HFF-Myc (cell line): ENCODE results near the gene SLC22A12.

Experiments used
- DNase-seq: peaks from one replicate; pipeline ENCODE4 v3.0.0-alpha.2; 2011; ENCODE audit warnings: low read depth; ENCODE audit errors: extremely low read depth
- H3K4me3 ChIP-seq: replicated peaks from 2 replicates; pipeline ENCODE4 v1.5.1; 2011; ENCODE audit warnings: low read depth, mild to moderate bottlenecking, control low read depth, low read length
- TF ChIP-seq, protein P1 (sequence below): IDR thresholded peaks from 2 replicates; pipeline ENCODE4 v1.5.1; 2012; ENCODE audit warnings: mild to moderate bottlenecking, low read depth, low read length, control low read depth; ENCODE audit errors: missing control alignments

The SLC22A12 gene

DNA sequence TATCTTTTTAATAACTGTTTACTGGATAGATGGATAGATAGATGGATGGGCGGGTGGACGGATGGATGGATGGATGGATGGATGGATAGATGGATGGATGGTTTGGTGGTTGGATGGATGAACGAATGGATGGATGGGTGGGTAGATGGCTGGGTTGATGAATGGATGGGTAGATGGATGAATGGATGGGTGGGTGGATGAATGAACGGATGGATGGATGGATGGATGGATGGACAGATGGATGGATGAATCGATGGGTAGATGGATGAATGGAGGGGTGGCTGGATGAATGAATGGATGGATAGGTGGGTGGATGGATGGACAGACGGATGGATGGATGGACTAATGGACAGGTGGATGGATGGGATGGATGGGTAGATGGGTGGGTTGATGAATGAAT, 13.8 kb upstream of the SLC22A12 start:
- no peak for DNase-seq
- TF ChIP-seq, protein P1, sequence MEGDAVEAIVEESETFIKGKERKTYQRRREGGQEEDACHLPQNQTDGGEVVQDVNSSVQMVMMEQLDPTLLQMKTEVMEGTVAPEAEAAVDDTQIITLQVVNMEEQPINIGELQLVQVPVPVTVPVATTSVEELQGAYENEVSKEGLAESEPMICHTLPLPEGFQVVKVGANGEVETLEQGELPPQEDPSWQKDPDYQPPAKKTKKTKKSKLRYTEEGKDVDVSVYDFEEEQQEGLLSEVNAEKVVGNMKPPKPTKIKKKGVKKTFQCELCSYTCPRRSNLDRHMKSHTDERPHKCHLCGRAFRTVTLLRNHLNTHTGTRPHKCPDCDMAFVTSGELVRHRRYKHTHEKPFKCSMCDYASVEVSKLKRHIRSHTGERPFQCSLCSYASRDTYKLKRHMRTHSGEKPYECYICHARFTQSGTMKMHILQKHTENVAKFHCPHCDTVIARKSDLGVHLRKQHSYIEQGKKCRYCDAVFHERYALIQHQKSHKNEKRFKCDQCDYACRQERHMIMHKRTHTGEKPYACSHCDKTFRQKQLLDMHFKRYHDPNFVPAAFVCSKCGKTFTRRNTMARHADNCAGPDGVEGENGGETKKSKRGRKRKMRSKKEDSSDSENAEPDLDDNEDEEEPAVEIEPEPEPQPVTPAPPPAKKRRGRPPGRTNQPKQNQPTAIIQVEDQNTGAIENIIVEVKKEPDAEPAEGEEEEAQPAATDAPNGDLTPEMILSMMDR = no peak
- H3K4me3 ChIP-seq = no peak overlapping the region

DNA sequence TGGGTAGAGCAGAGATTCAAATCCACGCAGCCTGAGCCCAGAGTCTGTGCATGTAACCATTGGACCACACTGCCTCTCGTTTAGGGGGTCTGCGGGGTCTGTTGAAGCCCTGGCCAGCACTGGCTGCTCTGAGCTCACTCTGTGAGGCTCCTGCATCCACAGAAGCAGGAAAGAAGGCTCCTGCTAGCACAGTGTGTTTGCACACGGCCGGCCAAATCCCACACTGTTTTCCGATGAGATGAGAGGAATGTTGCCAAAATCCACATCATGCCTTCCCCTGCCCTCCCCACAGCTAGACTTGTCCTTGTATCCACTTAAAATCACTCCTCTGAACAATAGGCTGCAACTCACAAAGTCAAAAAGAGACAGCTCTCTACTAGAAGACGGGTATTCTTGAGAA, 10.6 kb upstream of the SLC22A12 start:
- TF ChIP-seq, protein P1 = no peak
- H3K4me3 ChIP-seq = no peak overlapping the region
- DNase-seq = no peak

DNA sequence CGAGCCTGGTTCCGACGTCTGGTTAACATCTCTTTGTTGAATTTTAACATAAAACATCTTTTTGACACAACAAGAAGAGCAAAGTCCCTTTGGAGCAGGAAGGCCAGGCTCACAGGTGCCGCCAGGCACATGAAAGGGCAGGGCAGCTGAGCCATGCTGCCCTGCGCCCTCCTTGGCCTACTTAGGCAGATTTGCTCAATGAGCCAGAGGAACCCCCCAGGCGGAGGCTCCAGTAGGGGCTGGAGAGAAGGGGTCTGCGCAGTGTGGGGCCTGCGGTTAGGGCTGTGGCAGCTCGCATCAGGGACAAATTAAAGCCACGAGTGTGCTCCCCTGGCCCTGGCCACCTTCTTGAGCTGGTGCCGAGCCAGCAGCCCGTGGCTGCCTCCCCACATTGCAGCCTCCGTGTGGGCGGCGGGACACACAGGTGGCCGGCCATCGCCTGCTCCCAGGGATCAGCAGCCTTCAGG, 9.9 kb upstream of the SLC22A12 start:
- no peak overlapping the region for H3K4me3 ChIP-seq
- no peak for DNase-seq
- TF ChIP-seq, protein P1 = no peak

DNA sequence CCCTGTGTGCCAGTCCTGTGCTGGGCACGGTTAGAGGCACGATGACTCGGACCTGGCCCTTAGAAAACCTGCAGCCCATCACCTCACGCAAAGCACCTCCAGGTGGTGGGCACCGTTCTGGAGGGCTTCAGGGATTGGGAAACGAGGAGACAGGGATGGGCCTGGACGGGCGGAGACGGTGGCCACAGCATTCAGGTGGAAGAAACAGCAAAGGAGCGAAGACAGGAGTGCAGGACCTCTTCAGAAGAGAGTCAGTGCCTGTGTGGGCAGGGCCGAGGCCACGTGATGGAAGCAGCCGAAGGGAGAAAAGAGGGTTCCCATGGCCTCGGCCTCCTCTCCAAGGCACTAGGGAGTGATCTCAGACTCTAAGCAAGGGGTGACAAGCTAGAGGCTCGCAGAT, 8.1 kb upstream of the SLC22A12 start:
- TF ChIP-seq, protein P1 = no peak
- H3K4me3 ChIP-seq = no peak overlapping the region
- no peak for DNase-seq

DNA sequence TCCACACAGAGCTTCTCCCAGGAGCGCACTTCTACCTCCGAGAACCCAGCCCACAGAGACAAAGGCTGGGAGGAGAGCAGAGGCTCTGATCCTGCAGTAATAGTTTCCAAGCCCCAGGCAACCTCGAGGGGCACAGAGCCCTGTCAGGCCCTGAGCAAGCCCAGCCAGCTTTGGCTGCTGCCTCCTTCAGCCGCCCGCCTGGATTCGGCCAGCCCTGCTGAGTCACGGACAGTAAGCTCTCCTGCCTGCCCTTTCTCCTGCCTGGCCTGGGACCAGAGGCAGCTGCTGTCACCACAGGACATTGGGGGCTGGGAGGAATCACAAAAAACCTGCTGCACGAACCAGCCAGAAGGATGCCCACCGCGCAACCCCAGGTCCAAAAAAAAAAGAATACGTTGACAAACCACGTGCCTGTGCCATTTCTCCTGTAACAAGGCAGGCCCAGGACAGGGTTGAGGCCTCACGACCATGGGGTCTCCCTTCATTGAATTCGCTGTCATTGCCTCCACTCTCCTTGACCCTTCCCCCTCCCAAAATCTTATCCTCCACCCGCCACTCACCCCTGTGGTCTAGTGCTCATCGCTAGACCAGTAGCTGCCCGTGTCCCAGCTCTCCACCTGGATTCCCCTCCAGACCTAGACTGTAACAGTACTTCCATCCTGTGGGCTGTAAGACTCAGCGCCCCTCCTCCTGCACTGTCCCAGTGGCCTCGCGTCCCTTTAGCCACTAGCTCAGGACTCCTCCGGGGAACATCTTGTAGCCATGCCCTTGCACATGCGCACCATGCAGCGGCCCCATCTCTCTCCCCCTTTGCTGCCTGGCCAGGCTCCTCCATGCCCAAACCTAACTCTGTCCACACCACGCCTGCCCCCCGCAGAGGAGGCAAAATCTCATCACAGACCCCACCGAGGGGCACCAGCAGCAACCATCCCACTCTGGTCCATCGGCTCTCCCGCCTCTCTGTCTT, 7.4 kb upstream of the SLC22A12 start:
- DNase-seq = no peak
- H3K4me3 ChIP-seq = no peak overlapping the region
- TF ChIP-seq, protein P1 = no peak

DNA sequence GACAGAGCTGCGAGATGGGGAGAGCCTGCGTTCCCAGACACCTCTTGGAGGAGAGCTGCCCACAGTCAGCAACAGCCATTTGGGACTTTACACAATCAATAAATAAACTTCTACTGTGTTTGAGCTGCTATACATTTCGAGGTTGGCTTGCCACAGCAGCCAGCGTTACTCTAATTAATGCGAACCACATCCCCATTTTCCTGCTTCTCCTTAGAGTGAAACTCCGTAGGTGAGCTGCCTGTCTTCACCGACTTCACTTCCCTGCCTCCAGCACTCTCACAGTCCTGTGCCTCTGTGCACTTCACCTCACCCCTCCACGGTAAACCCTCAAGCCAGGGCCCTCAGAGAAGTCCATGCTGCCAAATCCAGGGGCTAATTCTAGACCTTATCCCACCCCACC, 5.9 kb upstream of the SLC22A12 start:
- H3K4me3 ChIP-seq = no peak overlapping the region

More for the DNA sequence above, 5.9 kb upstream of the SLC22A12 start:
- DNase-seq = no peak
- TF ChIP-seq, protein P1 = no peak
